H9 (cell line): ENCODE results near the gene SCN5A. TPM values are rescaled to one million over a fixed set of nuclear protein-coding genes. Genes with fewer than 3 reads are reported as not detected.

ENCODE experiments used
- DNase-seq: peaks from one replicate; pipeline ENCODE4 v3.0.0-alpha.2; 2017
- H2AFZ ChIP-seq: one replicate; pipeline ENCODE4 v1.6.1; 2013; ENCODE audit warnings: mild to moderate bottlenecking, low read length, control low read depth, moderate library complexity
- H2AK5ac ChIP-seq: 2 replicates; pipeline ENCODE4 v1.6.1; 2013; ENCODE audit warnings: low read length, control low read depth, mixed read lengths; ENCODE audit not compliant: insufficient read length
- H2BK120ac ChIP-seq: one replicate; pipeline ENCODE4 v1.6.1; 2013; ENCODE audit warnings: low read depth, mild to moderate bottlenecking, low read length, control low read depth, inconsistent platforms; ENCODE audit not compliant: poor library complexity, severe bottlenecking
- H2BK12ac ChIP-seq: 2 replicates; pipeline ENCODE4 v1.6.1; 2013; ENCODE audit warnings: low read length, control low read depth, mixed read lengths, low read depth; ENCODE audit not compliant: insufficient read length
- H2BK15ac ChIP-seq: 2 replicates; pipeline ENCODE4 v1.6.1; 2013; ENCODE audit warnings: low read depth, low read length, control low read depth
- H2BK20ac ChIP-seq: one replicate; pipeline ENCODE4 v1.6.1; 2013; ENCODE audit warnings: low read depth, mild to moderate bottlenecking, low read length, control low read depth, inconsistent platforms; ENCODE audit not compliant: poor library complexity, severe bottlenecking
- H2BK5ac ChIP-seq: 2 replicates; pipeline ENCODE4 v1.6.1; 2013; ENCODE audit warnings: low read length, control low read depth, mixed read lengths; ENCODE audit not compliant: insufficient read length
- H3K14ac ChIP-seq: 2 replicates; pipeline ENCODE4 v1.6.1; 2013; ENCODE audit warnings: low read length, control low read depth; ENCODE audit not compliant: insufficient read depth
- H3K18ac ChIP-seq: 2 replicates; pipeline ENCODE4 v1.6.1; 2013; ENCODE audit warnings: low read depth, mild to moderate bottlenecking, mixed read lengths, low read length, control low read depth; ENCODE audit not compliant: insufficient read length
- H3K23ac ChIP-seq: 2 replicates; pipeline ENCODE4 v1.6.1; 2013; ENCODE audit warnings: low read length, control low read depth, mixed read lengths, low read depth; ENCODE audit not compliant: insufficient read length
- H3K23me2 ChIP-seq: 2 replicates; pipeline ENCODE4 v1.6.1; 2013; ENCODE audit warnings: low read depth, mild to moderate bottlenecking, mixed read lengths, low read length, control low read depth; ENCODE audit not compliant: insufficient read length, poor library complexity, severe bottlenecking
- H3K27ac ChIP-seq: 2 replicates; pipeline ENCODE4 v1.5.1; 2013; ENCODE audit warnings: low read length, control low read depth, mixed read lengths, low read depth; ENCODE audit not compliant: insufficient read length
- H3K27me3 ChIP-seq: 2 replicates; pipeline ENCODE4 v1.6.1; 2013; ENCODE audit warnings: low read length, control low read depth, inconsistent platforms; ENCODE audit not compliant: insufficient read depth
- H3K4ac ChIP-seq: 2 replicates; pipeline ENCODE4 v1.6.1; 2013; ENCODE audit warnings: low read depth, mild to moderate bottlenecking, control low read depth, inconsistent platforms, low read length, moderate library complexity
- H3K4me1 ChIP-seq: 2 replicates; pipeline ENCODE4 v1.6.1; 2013; ENCODE audit warnings: low read length, control low read depth, inconsistent platforms; ENCODE audit not compliant: insufficient read depth
- H3K4me2 ChIP-seq: 2 replicates; pipeline ENCODE4 v1.6.1; 2013; ENCODE audit warnings: low read length, control low read depth, mixed read lengths; ENCODE audit not compliant: insufficient read length, insufficient read depth
- H3K56ac ChIP-seq: 2 replicates; pipeline ENCODE4 v1.6.1; 2013; ENCODE audit warnings: low read depth, mild to moderate bottlenecking, mixed read lengths, low read length, control low read depth; ENCODE audit not compliant: insufficient read length
- H3K79me1 ChIP-seq: 2 replicates; pipeline ENCODE4 v1.6.1; 2013; ENCODE audit warnings: low read depth, mild to moderate bottlenecking, moderate library complexity, low read length, control low read depth, inconsistent platforms; ENCODE audit not compliant: insufficient read depth, poor library complexity, severe bottlenecking
- H3K79me2 ChIP-seq: 2 replicates; pipeline ENCODE4 v1.6.1; 2013; ENCODE audit warnings: low read length, control low read depth, inconsistent platforms; ENCODE audit not compliant: insufficient read depth
- H3K9ac ChIP-seq: 2 replicates; pipeline ENCODE4 v1.6.1; 2013; ENCODE audit warnings: low read length, control low read depth, mixed read lengths; ENCODE audit not compliant: insufficient read length; ENCODE audit errors: extremely low read depth
- H3K9me3 ChIP-seq: one replicate; pipeline ENCODE4 v1.6.1; 2013; ENCODE audit warnings: low read depth, low read length, inconsistent platforms; ENCODE audit not compliant: control insufficient read depth
- H3T11ph ChIP-seq: one replicate; pipeline ENCODE4 v1.6.1; 2013; ENCODE audit warnings: mild to moderate bottlenecking, low read length, control low read depth, inconsistent platforms
- H4K20me1 ChIP-seq: one replicate; pipeline ENCODE4 v1.6.1; 2013; ENCODE audit not compliant: control insufficient read depth, insufficient read length, insufficient read depth
- H4K5ac ChIP-seq: 2 replicates; pipeline ENCODE4 v1.6.1; 2013; ENCODE audit warnings: low read depth, mild to moderate bottlenecking, mixed read lengths, low read length, control low read depth; ENCODE audit not compliant: insufficient read length
- H4K8ac ChIP-seq: replicated peaks from 2 replicates; pipeline ENCODE4 v1.6.1; 2013; ENCODE audit warnings: low read length, control low read depth, mixed read lengths, low read depth; ENCODE audit not compliant: insufficient read length
- H4K91ac ChIP-seq: 2 replicates; pipeline ENCODE4 v1.6.1; 2013; ENCODE audit warnings: low read depth, mild to moderate bottlenecking, moderate library complexity, mixed read lengths, low read length, control low read depth; ENCODE audit not compliant: insufficient read length
- H3K27ac Mint-ChIP-seq, 3 experiments: 2 replicates in 2 of 3; 3 replicates in 1 of 3; pipeline ENCODE4 v1.8.0; 2020 to 2021; ENCODE audit warnings: mixed read lengths in 3 of 3, mild to moderate bottlenecking in 1 of 3, moderate library complexity in 1 of 3
- H3K27me3 Mint-ChIP-seq: 2 replicates; pipeline ENCODE4 v1.8.0; 2021; ENCODE audit warnings: low read depth, mild to moderate bottlenecking, moderate library complexity, mixed read lengths
- H3K36me3 Mint-ChIP-seq, 3 experiments: 2 replicates in 2 of 3; 3 replicates in 1 of 3; pipeline ENCODE4 v1.8.0; 2020 to 2021; ENCODE audit warnings: low read depth in 3 of 3, mixed read lengths in 3 of 3; ENCODE audit not compliant: insufficient read depth in 1 of 3
- H3K4me1 Mint-ChIP-seq, 2 experiments: 2 replicates each; pipeline ENCODE4 v1.8.0; 2020; ENCODE audit warnings: mixed read lengths in 2 of 2
- H3K4me3 Mint-ChIP-seq, 2 experiments: 2 replicates in 1 of 2; 3 replicates in 1 of 2; pipeline ENCODE4 v1.8.0; 2020 to 2021; ENCODE audit warnings: mild to moderate bottlenecking in 2 of 2, mixed read lengths in 2 of 2, moderate library complexity in 1 of 2
- H3K9me3 Mint-ChIP-seq, 2 experiments: 2 replicates in 1 of 2; 3 replicates in 1 of 2; pipeline ENCODE4 v1.8.0; 2020; ENCODE audit warnings: mild to moderate bottlenecking in 2 of 2, mixed read lengths in 2 of 2, moderate library complexity in 1 of 2
- CTCF ChIP-seq: fragments of 200-600 bp; sonication (generic); conservative IDR thresholded peaks from 3 replicates; pipeline ENCODE4 v1.8.0; 2021; ENCODE audit warnings: antibody characterized with exemption, mild to moderate bottlenecking
- WGBS: extraction: QIAGEN DNeasy Blood & Tissue Kit; methylation state at CpG from one replicate; pipeline ENCODE4 v1.1.7; 2013; ENCODE audit warnings: missing lambda C conversion rate, low lambda C conversion rate, mixed read lengths; ENCODE audit not compliant: insufficient read length; ENCODE audit errors: extremely low coverage; 5-methylcytosine and 5-hydroxymethylcytosine counted together
- total RNA-seq: library from RNA; stranded (reverse); gene quantifications from 2 replicates; pipeline ENCODE4 v1.2.1, GENCODE V29; 2021

SCN5A gene
- total RNA-seq, 1 experiment from 2014 or later: 6.5 TPM

- H2BK20ac ChIP-seq: no peak overlapping the region
- no peak overlapping the region for H3K4me2 ChIP-seq
- no peaks in the 10 kb centered on the region for H3K4me1 ChIP-seq
- no peak overlapping the region for H3K9ac ChIP-seq
- H2BK15ac ChIP-seq: no peak overlapping the region
- no CpG with 5 or more reads among the region's 13 CpGs for WGBS
- H3K79me2 ChIP-seq: no peaks in the 10 kb centered on the region
- no peak overlapping the region for H3K23ac ChIP-seq
- no peak overlapping the region for H4K5ac ChIP-seq
- no peak overlapping the region for H2BK120ac ChIP-seq
- H3K27me3 Mint-ChIP-seq: no peaks in the 10 kb centered on the region; the same call in 1 of the 2 replicates
- no peak overlapping the region for H4K8ac ChIP-seq
- H3T11ph ChIP-seq: no peak overlapping the region
- H3K27ac ChIP-seq: no peak overlapping the region
- H4K20me1 ChIP-seq: no peaks in the 10 kb centered on the region
- H3K4ac ChIP-seq: no peak overlapping the region
- H3K4me3 Mint-ChIP-seq: no peak overlapping the region
- H3K79me1 ChIP-seq: no peaks in the 10 kb centered on the region
- H3K9me3 ChIP-seq: no peaks in the 10 kb centered on the region
- no peak overlapping the region for H2BK12ac ChIP-seq
- no peak overlapping the region for H3K14ac ChIP-seq
- H3K18ac ChIP-seq: no peak overlapping the region
- H3K56ac ChIP-seq: no peak overlapping the region
- H3K23me2 ChIP-seq: no peaks in the 10 kb centered on the region
- peaks cover 10 to 30% (median 23%) of the 10 kb centered on the region in 3 experiments; a peak in 5 of 7 replicates for H3K36me3 Mint-ChIP-seq
- peaks cover 12 to 18% of the 10 kb centered on the region in 2 experiments for H3K4me1 Mint-ChIP-seq
- H3K27ac Mint-ChIP-seq: no peak overlapping the region
- H2BK5ac ChIP-seq: no peak overlapping the region
- H2AFZ ChIP-seq: no peak overlapping the region
- TF ChIP-seq CTCF: no peak
- H3K27me3 ChIP-seq: no peaks in the 10 kb centered on the region
- H4K91ac ChIP-seq: no peak overlapping the region
- H2AK5ac ChIP-seq: no peak overlapping the region
- no peak for DNase-seq
- H3K9me3 Mint-ChIP-seq: peaks cover 0 to 4% of the 10 kb centered on the region in 2 experiments; a peak in 4 of 5 replicates
These were observed 50.7 kb downstream of the SCN5A start for GRCh38 chr3:38598791-38599190.
